Hindlimb muscle (tissue), 1 donor: ENCODE data around the gene SEM1. TPM values are rescaled to one million over a fixed set of nuclear protein-coding genes. Genes with fewer than 3 reads are reported as not detected.
"Not testable (repeated sequence)": the region's sequence is repeated elsewhere in the genome, so short reads cannot be mapped to it uniquely, and the experiment has no call there.

Experiments used
- DNase-seq: peaks from one replicate; pipeline ENCODE4 v3.0.0-alpha.2; 2013
- polyA plus RNA-seq: library from polyadenylated mRNA; unstranded; fragments of 120-200 nt; gene quantifications from one replicate; pipeline ENCODE4 v1.2.1, GENCODE V29; 2013; ENCODE audit not compliant: insufficient read length

The SEM1 gene
- polyA plus RNA-seq = 117 TPM

DNA sequence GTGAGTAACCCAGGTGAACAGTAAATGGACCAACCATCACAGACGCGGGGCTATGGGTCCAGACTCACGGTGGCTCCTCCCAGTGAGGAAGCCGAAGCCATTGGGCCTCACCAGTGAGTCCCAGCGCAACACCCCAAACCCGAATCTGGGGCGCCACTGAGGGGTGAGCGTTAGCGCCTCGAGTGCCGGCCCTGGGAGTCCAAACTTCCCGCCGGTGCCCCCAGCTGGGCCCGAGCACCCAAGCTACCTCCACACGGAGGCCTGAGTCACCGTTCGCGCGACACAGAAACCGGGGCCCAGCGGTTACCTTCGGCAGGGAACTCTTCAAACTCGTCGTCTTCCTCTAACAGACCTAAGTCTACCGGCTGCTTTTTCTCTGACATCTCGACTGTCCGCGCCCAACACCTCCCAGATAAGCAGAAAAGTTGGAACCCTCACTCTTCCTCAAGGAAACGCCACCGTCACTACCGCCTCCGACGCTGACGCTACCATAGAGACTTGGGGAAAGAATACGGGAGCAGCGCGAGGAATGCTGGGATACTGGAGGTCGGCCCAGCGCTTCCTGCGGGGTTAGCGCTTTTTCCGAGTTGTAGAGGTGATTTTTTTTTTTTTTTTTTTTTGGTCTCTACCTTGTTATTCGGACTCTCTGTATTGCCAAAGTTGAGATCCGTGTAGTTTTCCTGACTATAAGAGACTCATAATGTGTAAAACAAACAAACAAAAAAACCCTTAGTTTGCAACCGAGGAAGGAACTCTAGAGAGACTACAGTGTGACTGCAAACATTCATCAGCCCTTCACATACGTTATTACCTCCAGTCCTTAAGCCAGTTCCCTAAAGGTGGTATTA, at the start of gene SEM1:
SEM1 (minus strand) TSS at position 466 of the 848 bp plus-strand sequence; CDS start at position 383, 83 bp downstream.
- DNase-seq = peak; percentile 92

DNA sequence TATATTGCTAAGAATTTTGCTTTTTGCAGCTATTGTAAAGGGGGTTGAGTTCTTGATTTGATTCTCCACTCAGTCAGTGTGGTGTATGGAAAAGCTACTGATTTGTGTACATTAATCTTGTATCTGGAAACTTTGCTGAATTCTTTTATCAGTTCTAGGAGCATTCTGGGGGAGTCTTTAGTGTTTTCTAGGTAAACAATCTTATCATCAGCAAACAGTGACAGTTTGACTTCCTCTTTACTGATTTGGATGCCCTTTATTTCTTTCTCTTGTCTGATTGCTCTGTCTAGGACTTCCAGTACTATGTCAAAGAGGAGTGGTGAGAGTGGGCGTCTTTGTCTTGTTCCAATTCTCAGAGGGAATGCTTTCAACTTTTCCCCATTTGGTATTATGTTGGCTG, 48.2 kb upstream of the SEM1 start:
- DNase-seq = not testable (repeated sequence)

DNA sequence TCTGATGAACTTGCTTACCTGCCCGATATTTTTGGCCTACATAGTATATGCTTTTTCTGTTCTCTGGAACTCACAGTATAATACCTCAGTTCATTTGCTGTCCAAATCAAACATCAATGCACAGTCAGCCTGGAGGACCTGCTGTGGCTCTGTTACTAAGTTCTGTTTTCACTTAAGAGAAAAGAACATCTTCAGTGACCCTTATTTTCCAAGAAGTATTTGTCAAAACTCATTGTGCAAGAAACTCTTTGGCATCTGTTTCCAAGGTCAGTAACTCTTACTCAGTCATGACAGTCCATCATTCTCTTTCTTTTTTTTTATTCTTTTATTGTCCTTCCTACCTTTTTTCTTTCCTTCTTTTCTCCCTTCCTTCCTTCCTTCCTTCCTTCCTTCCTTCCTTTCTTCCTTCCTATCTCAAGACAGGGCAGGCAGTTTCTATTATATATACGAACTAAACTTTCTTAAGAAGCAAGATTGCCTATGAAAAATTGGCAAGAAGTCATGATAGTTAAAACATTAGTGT, 37.8 kb upstream of the SEM1 start:
- DNase-seq = no peak

DNA sequence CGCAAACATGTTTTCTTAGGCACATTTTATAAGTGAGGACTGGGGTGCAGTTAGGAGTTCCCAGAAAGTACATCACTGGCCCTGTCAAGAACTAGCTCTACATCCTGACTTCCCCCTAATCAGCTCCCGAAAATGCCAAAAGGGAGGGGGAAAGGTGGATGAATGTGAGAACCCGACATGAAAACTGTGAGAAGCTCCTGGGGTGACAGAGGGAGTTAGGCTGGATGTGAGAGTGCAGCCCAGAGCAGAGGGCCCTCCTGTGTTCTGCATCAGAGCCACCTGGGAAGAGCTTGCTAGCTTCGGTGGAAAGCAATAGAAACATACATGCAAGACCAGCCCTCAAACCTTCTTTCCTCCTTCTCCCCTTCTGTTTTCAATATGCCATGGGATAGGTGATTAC, 30.5 kb upstream of the SEM1 start:
- no peak for DNase-seq

- DNase-seq = no peak
These were observed 30.0 kb upstream of the SEM1 start for GRCh38 chr7:96739609-96740008.

- no peak for DNase-seq
These were observed 29.5 kb upstream of the SEM1 start for GRCh38 chr7:96739167-96739566.

DNA sequence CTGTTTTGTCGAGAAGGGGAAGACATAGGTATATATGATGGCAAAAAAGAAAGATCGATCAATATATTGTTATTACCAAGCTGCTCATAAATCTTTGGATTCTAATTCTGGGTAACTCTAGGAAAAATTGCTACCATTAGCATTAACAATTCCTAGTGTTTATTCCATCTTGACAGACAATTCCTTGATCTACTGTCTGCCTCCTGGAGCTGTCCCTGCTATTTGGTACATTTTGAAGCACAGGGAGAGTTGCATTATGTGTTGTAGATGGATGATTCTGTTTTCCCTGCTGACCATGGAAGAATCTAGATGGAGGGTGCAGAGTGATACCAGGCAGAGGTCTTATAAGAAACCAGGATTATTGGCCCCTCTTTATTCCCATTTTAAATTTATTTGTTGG, 29.1 kb upstream of the SEM1 start:
- DNase-seq = no peak

DNA sequence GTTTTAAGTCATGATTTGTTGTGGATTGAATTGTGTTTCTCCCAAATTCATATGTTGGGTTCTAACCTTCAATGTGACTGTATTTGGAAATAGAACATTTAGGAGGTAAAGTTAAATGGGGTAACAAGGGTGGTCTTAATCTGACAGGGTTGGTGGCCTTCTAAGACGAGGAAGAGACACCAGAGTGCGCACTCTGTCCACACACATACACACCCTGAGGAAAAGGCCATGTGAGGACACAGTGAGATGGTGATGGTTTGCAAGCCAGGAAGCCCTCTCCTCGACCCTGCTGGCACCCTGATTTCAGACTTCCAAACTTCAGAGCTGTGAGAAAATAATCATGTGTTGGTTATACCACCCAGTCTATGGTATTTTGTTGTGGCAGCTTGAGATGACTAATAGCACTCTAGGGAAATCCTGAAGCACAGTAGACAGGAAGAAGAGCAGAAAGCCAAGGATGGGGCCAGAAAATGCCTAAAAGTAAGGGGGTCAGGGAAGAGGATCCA, 28.0 kb upstream of the SEM1 start:
- DNase-seq = no peak

DNA sequence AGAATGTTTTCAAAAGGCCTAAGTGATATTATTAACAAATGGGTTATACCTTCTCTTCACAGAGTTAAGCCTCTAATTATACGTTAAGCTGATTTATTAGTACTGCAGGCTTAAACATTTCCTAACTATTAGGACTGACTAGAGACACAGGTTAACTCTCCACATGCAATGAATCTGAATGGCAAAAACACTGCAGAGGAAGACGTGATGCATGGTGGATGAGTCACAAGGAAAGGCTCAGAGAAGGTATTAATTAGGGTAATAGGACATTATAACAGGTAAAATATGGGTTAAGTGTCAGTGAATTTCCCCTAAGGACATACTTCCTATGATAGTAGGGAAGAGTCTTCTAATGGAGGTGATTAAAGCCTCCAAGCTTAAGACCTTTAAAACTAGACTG, 24.7 kb upstream of the SEM1 start:
- DNase-seq = no peak

- DNase-seq = no peak
These were observed 20.2 kb upstream of the SEM1 start for GRCh38 chr7:96729820-96730219.

DNA sequence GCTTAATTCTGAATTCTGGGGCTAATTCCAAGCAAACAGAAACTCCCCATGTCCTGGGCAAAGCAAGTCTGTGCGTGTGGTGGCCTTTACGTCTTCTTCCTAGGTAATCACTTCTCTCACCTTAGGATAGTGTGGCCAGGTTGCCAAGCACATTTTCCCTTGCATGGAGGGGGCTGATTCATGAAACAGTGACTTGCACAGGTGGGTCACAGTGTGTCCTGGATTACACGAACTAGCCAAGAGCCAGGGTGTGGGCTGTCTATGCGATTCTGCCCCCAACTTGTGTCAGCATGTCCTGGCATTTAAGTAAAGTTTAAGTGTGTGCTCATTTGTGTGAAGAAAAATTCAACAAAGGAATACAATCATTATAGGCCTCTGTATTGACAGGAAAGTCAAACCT, 18.5 kb upstream of the SEM1 start:
- DNase-seq = no peak

GRCh38 chr7:96727534-96728088, 18.0 kb upstream of the SEM1 start:
- no peak for DNase-seq

DNA sequence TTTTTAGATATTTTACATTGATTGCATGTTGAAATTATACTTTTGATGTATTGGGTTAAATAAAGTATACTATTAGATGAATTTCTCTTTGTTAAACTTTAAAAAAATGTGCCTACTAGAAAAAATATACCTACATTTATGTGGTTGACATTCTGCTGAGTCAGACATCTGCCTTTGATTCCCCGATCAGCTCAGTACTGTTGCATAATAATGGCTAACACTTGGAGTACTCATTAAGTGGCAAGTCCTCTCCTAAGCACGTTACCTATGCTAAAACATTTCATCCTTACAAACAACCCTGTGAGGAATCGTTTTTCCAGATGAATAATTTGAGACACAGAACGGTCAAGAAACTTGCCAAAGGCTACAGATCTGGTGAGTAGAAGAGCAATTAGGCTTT, 14.0 kb upstream of the SEM1 start:
- no peak for DNase-seq

GRCh38 chr7:96722928-96723327, 13.3 kb upstream of the SEM1 start:
- not testable (repeated sequence) for DNase-seq

DNA sequence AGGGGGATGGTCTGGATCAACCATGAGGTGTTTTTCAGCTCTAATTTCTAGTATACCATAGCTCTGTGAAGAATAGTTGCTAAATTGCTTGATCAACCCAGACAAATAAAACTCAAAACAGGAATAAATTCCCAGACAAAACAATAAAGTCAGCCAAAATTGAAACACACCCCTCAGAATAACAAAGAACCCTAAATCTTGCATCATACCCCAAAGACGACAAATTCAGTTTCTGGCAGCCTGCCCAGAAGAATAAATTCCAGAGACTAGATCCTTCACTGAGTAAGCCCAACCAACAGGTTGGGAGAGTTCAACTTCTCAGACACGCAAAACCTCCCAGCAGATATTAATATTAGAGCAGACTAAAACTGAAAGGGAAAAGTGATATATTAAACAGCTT, 11.2 kb upstream of the SEM1 start:
- DNase-seq = no peak

GRCh38 chr7:96719164-96719563, 9.5 kb upstream of the SEM1 start:
- no peak for DNase-seq

DNA sequence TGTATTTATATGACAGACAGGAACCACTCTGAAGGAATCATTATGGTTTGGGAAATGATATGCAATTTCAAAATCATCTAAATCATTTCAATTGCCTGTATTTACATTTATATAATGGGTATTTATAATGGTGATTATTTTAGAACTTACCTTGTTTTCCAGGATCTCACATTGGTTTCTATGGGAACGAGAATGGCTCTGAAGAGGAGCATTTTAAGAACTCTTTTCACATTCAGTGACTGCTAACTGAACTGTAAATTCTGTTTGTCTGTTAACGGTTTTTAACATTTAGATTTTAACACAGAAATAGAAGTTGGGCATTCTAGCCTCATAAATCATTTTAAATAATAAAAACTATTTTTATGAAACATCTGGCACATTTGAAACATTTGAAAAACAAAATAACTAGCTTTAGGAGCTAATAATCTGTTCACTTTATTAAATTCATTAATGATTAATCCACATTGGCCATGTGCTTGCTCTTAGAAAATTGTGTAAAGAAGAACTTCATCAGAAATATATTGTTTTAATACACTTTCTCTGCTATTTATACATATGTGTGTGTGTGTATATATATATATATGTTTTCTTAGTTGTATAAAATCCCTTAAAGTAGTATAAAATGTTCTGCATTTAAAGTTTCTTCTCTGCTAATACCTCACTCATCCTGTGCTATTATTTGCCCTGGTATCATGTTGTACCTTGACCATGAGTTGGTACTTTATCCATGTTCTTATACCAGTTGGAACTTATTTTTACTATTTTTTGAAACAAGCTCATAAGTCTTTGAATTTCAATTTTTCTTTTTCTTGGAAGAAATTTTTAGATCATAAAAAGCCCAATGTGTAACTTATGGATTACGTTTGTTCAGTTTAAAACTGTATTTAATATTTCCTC, 8.7 kb upstream of the SEM1 start:
- no peak for DNase-seq

- DNase-seq = no peak
These were observed 3.4 kb upstream of the SEM1 start for GRCh38 chr7:96713037-96713436.

DNA sequence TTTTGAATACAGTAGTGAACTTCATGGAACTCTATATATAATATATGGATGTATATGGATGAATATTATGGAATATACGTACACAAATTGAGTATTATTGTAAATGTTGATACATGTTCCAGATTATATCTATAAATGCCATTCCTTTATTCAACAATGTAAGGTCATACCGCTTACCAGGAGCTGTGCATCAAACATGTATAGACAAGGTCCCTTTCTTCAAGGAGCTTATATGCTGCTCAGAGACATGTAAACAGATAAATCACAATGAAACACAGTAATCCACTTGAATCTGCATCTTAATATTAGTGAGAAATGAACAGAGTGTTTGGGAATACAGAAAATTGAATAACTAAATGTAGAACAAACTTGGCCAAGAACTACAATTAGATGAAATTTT, 898 bp upstream of the SEM1 start:
- no peak for DNase-seq

GRCh38 chr7:96708872-96709271, 774 bp downstream of the SEM1 start:
- DNase-seq = no peak

- DNase-seq = no peak
These were observed 1.5 kb downstream of the SEM1 start for GRCh38 chr7:96707901-96708774.

- DNase-seq = no peak
These were observed 8.4 kb downstream of the SEM1 start for GRCh38 chr7:96701258-96701657.
